ENCODE results near the gene ZSWIM1. TPM values are rescaled to one million over a fixed set of nuclear protein-coding genes. Genes with fewer than 3 reads are reported as not detected.

The ZSWIM1 gene
- total RNA-seq, 1 donor from 2014 or later: 9.0 TPM

GRCh38 chr20:45902199-45902701, 21.2 kb downstream of the ZSWIM1 start:
- TF ChIP-seq EZH2 (IDR thresholded peaks at IDR 0.05; ENCODE audit: insufficient read depth, low read length) (no peak), CTCF (IDR thresholded peaks at IDR 0.05; ENCODE audit: insufficient read depth, low read depth, low read length) (no peak)
- H3K4me3 Mint-ChIP-seq (ENCODE audit: unreplicated experiment): no peak overlapping the region
- peaks cover 9% of the 10 kb centered on the region for H3K36me3 ChIP-seq (ENCODE audit: insufficient read depth, low read length)

GRCh38 chr20:45904583-45905504, 23.8 kb downstream of the ZSWIM1 start:
- peak overlapping the region; percentile 58 for H3K27ac ChIP-seq (ENCODE audit: low read depth, low read length)
- peaks cover 2% of the 10 kb centered on the region for H3K36me3 ChIP-seq (ENCODE audit: insufficient read depth, low read length)
- TF ChIP-seq CTCF (IDR thresholded peaks at IDR 0.05; ENCODE audit: insufficient read depth, low read depth, low read length) (no peak), EZH2 (IDR thresholded peaks at IDR 0.05; ENCODE audit: insufficient read depth, low read length) (no peak)
- peak overlapping the region; percentile 34 for H3K9ac ChIP-seq (ENCODE audit: low read length)
- no peak overlapping the region for H2AFZ ChIP-seq (ENCODE audit: low read depth, low read length)
- FAIRE-seq (no peak), DNase-seq (ENCODE audit: low read depth) (no peak)
- Mint-ChIP-seq H3K36me3 (ENCODE audit: low read depth, unreplicated experiment) (peaks cover 35% of the 10 kb centered on the region), H3K9me3 (ENCODE audit: unreplicated experiment) (peaks cover 10% of the 10 kb centered on the region), H3K4me3 (ENCODE audit: unreplicated experiment) (no peak overlapping the region), H3K27me3 (ENCODE audit: low read depth, unreplicated experiment) (no peaks in the 10 kb centered on the region), H3K4me1 (ENCODE audit: low read depth, unreplicated experiment) (peaks cover 7% of the 10 kb centered on the region), H3K27ac (ENCODE audit: unreplicated experiment) (no peak overlapping the region)
- H4K20me1 ChIP-seq (ENCODE audit: insufficient read depth, low read length): peaks cover 3% of the 10 kb centered on the region
- peaks cover 1% of the 10 kb centered on the region for H3K79me2 ChIP-seq (ENCODE audit: insufficient read depth, low read length)
- H3K4me2 ChIP-seq (ENCODE audit: low read length): peak overlapping the region; percentile 26
- H3K4me1 ChIP-seq (ENCODE audit: insufficient read depth, low read length): peaks cover 13% of the 10 kb centered on the region
- no peaks in the 10 kb centered on the region for H3K9me3 ChIP-seq (ENCODE audit: insufficient read depth, low read depth, low read length)
- H3K4me3 ChIP-seq (ENCODE audit: insufficient read depth, low read depth, low read length): no peak overlapping the region
- no peaks in the 10 kb centered on the region for H3K27me3 ChIP-seq (ENCODE audit: insufficient read depth, low read length)

More at GRCh38 chr20:45902199-45902701, 21.2 kb downstream of the ZSWIM1 start:
- H3K4me1 Mint-ChIP-seq (ENCODE audit: low read depth, unreplicated experiment): peaks cover 3% of the 10 kb centered on the region
- peaks cover 27% of the 10 kb centered on the region for H3K36me3 Mint-ChIP-seq (ENCODE audit: low read depth, unreplicated experiment)
- Histone ChIP-seq H3K4me3 (ENCODE audit: insufficient read depth, low read depth, low read length) (no peak overlapping the region), H2AFZ (ENCODE audit: low read depth, low read length) (no peak overlapping the region), H3K9me3 (ENCODE audit: insufficient read depth, low read depth, low read length) (no peaks in the 10 kb centered on the region), H3K27ac (ENCODE audit: low read depth, low read length) (no peak overlapping the region), H4K20me1 (ENCODE audit: insufficient read depth, low read length) (peaks cover 8% of the 10 kb centered on the region), H3K79me2 (ENCODE audit: insufficient read depth, low read length) (no peaks in the 10 kb centered on the region), H3K9ac (ENCODE audit: low read length) (no peak overlapping the region), H3K4me2 (ENCODE audit: low read length) (no peak overlapping the region), H3K4me1 (ENCODE audit: insufficient read depth, low read length) (peaks cover 13% of the 10 kb centered on the region), H3K27me3 (ENCODE audit: insufficient read depth, low read length) (no peaks in the 10 kb centered on the region)
- DNase-seq (ENCODE audit: low read depth): no peak
- FAIRE-seq: no peak
- H3K9me3 Mint-ChIP-seq (ENCODE audit: unreplicated experiment): peaks cover 1% of the 10 kb centered on the region
- H3K27ac Mint-ChIP-seq (ENCODE audit: unreplicated experiment): no peak overlapping the region
- no peaks in the 10 kb centered on the region for H3K27me3 Mint-ChIP-seq (ENCODE audit: low read depth, unreplicated experiment)
